Fibroblast of lung (primary cell): ENCODE measurements around the gene SPIB.

Experiments used
- EZH2 ChIP-seq: IDR thresholded peaks from 2 replicates; pipeline ENCODE4 v1.5.1; 2012; ENCODE audit warnings: low read length, control low read depth, mild to moderate bottlenecking; ENCODE audit errors: missing control alignments
- TF ChIP-seq, protein P1 (sequence below), 2 donors: IDR thresholded peaks in 1 of 2; conservative IDR thresholded peaks in 1 of 2; 1 replicate in 1 of 2; 2 replicates in 1 of 2; pipeline ENCODE4 v1.5.1; 2011 to 2012; ENCODE audit warnings: low read length in 2 of 2, control low read depth in 1 of 2, inconsistent platforms in 1 of 2, low read depth in 1 of 2, mild to moderate bottlenecking in 1 of 2

DNA sequence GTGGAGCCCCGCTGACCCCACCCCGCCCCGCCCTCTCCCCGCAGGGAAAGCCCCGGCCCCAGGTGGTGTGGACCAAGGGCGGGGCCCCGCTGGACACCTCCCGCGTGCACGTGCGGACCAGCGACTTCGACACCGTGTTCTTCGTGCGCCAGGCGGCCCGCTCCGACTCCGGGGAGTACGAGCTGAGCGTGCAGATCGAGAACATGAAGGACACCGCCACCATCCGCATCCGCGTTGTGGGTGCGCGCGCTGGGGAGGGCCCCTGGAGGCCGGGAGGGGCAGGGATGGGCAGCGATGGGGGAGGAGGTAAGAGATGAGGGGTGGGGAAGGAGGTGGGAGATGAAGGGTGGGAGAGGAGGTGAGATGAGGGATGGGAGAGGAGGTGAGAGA, 40.3 kb downstream of the SPIB start:
- TF ChIP-seq, protein P1, sequence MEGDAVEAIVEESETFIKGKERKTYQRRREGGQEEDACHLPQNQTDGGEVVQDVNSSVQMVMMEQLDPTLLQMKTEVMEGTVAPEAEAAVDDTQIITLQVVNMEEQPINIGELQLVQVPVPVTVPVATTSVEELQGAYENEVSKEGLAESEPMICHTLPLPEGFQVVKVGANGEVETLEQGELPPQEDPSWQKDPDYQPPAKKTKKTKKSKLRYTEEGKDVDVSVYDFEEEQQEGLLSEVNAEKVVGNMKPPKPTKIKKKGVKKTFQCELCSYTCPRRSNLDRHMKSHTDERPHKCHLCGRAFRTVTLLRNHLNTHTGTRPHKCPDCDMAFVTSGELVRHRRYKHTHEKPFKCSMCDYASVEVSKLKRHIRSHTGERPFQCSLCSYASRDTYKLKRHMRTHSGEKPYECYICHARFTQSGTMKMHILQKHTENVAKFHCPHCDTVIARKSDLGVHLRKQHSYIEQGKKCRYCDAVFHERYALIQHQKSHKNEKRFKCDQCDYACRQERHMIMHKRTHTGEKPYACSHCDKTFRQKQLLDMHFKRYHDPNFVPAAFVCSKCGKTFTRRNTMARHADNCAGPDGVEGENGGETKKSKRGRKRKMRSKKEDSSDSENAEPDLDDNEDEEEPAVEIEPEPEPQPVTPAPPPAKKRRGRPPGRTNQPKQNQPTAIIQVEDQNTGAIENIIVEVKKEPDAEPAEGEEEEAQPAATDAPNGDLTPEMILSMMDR (conservative IDR thresholded peaks at IDR 0.05 in 1 of 2, IDR thresholded peaks at IDR 0.05 in 1 of 2; ENCODE audit: low read depth in 1 of 2, low read length in 2 of 2): no peak
- TF ChIP-seq EZH2: no peak
